ENCODE data around the gene NCAM2. TPM values are rescaled to one million over a fixed set of nuclear protein-coding genes. Genes with fewer than 3 reads are reported as not detected.

The NCAM2 gene
- 1 to 10 TPM; 1.1 to 3.9 (median 2.7) TPM for total RNA-seq

DNA sequence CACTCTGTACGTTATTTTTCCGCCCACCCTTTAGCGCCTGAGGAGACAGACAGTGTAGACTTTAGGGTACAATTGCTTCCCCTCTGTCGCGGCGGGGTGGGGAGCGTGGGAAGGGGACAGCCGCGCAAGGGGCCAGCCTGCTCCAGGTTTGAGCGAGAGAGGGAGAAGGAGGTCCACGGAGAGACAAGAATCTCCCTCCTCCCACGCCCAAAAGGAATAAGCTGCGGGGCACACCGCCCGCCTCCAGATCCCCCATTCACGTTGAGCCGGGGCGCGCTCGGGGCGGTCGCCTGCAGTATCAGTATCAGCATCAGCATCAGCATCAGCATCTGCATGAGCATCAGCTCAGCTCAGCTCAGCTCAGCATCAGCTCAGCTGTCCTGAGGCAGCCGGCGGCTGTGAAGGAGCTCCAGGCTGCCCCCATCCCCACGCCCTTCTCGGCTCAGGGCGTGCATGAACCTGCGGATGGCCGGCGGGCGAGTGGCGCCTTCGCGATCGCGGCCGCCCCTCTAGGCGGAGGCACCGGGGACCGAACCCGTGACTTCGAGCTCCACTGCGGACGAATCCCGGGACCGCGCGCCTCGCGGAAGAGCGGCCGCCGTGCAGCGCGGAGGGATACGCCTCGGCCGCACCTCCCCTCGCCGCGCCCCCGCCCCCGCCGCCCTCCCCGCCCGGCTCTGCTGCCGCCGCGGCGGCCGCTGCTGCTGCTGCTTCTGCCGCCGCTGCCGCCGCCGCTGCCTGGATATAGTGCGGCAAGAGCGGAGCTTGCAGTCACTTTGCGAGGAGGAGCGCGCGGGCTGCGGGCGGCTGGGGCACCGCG is at the start of gene NCAM2:
TSS of gene NCAM2 (plus strand) at position 774 of the 820 bp plus-strand sequence.
- TF ChIP-seq, protein P1, sequence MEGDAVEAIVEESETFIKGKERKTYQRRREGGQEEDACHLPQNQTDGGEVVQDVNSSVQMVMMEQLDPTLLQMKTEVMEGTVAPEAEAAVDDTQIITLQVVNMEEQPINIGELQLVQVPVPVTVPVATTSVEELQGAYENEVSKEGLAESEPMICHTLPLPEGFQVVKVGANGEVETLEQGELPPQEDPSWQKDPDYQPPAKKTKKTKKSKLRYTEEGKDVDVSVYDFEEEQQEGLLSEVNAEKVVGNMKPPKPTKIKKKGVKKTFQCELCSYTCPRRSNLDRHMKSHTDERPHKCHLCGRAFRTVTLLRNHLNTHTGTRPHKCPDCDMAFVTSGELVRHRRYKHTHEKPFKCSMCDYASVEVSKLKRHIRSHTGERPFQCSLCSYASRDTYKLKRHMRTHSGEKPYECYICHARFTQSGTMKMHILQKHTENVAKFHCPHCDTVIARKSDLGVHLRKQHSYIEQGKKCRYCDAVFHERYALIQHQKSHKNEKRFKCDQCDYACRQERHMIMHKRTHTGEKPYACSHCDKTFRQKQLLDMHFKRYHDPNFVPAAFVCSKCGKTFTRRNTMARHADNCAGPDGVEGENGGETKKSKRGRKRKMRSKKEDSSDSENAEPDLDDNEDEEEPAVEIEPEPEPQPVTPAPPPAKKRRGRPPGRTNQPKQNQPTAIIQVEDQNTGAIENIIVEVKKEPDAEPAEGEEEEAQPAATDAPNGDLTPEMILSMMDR (IDR thresholded peaks at IDR 0.05; ENCODE audit: low read depth) = no peak

DNA sequence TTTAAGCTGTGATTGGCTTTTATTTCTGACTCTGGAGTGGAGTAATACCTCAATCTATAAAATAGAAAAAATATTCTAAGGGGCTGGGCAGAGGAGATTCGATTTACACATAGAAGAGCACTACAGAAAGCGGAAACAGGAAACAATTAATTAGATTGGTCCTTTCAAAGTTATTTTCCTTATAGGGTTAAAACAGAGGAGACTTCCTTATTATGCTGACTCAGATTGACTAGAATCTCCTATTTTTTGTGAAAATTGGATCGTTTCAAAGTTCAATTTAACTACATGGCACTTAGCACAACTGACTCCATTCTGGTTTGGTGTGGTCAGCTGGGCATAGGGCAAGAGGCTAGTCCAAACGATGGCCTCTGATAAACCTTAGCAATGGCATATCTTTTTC is 48.3 kb upstream of the NCAM2 start:
- TF ChIP-seq, protein P1 (IDR thresholded peaks at IDR 0.05; ENCODE audit: low read depth) = no peak

DNA sequence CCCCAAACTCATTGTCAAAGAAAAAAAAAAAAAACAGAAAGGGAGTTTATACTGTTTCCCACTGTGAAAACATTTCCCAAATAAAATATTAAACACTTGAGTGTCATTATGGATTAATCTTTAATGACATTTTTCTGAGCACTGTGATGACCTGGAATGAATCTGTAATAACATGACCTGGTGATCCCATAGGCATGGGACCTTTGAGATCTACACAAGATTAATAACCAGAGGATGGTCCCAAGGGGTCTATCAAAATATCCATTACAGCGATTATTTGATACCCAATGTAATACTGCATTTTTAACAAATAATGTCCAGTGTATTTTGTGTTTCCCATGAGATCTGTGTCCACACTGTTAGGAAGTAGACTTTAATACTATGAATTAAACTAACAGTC is 32.4 kb upstream of the NCAM2 start:
- TF ChIP-seq, protein P1 (IDR thresholded peaks at IDR 0.05; ENCODE audit: low read depth) = no peak

DNA sequence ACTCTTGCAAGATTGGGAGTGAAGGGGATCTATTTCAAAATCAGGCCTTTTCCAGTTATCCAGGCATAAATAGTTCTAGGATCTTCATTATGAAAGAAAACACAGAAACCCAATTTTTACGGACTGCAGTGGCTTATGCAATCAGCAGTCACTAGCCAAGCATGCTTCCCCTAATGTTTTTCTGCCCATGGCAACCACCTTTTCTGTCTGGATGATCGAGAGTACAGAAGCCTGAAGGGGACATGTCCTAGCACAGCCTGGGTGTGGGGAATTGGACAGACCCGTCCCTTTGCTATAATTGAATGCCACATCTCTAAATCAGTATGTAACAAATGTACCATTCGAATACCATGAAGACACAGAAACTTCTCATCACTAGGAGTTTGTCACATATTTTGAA is 29.8 kb upstream of the NCAM2 start:
- TF ChIP-seq, protein P1 (IDR thresholded peaks at IDR 0.05; ENCODE audit: low read depth) = no peak

DNA sequence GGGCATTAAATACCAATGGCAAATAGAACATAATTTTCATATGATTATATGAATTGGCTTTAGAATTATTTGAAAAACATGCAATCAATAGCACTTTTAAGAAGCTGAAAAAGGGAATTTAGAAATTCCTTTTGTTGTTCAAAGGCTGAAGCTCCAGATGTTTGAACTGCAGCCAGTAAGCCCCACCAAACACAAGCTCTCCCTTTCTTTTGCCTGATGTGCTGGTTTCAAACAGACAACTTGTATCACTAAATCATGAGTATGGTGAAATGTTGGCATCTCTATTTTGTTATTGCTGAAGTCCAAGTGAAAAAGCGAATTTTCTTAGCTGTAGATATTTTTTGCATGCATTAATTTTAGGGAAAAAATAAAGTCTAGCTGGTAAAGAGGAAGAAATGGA is 27.5 kb upstream of the NCAM2 start:
- TF ChIP-seq, protein P1 (IDR thresholded peaks at IDR 0.05; ENCODE audit: low read depth) = no peak

DNA sequence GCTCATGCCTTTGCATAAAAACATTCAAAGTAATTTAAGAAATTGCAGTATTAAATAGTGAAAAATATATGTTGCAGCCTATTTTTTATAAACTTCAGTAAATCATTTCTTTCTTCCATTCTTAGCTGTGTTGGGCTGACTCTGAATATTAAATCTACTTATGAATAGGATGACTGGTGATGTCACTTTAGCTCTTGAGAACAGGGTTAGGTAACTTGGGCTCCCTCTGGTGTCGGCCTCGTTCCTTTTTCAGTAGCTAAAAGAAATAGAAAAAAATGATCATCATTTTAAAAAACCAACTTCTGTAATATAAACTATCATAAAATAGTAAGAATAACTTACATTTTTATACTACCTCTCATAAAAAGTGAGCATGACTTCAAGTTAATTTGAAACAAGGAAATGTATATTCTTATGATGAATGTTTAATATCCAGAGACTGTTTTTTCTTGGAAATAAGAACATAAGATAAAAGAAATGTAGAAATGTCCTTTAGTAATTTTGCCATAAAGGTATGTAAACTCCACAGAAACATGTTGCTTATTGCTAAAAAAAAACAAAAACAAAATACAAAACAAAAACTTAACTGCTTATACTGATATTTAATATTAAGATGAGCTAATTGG is 26.8 kb upstream of the NCAM2 start:
- TF ChIP-seq, protein P1 (IDR thresholded peaks at IDR 0.05; ENCODE audit: low read depth) = no peak

- TF ChIP-seq, protein P1 (IDR thresholded peaks at IDR 0.05; ENCODE audit: low read depth) = no peak
Observed at GRCh38 chr21:20994790-20995189, 3.4 kb upstream of the NCAM2 start.

Measured in subcutaneous adipose tissue (tissue), 4 donors.